ENCODE measurements around the gene RMND1. TPM values are rescaled to one million over a fixed set of nuclear protein-coding genes. Genes with fewer than 3 reads are reported as not detected.
"Not testable (repeated sequence)": the region's sequence is repeated elsewhere in the genome, so short reads cannot be mapped to it uniquely, and the experiment has no call there.

RMND1 gene
- total RNA-seq, 1 experiment from 2014 or later: 27.0 TPM

DNA sequence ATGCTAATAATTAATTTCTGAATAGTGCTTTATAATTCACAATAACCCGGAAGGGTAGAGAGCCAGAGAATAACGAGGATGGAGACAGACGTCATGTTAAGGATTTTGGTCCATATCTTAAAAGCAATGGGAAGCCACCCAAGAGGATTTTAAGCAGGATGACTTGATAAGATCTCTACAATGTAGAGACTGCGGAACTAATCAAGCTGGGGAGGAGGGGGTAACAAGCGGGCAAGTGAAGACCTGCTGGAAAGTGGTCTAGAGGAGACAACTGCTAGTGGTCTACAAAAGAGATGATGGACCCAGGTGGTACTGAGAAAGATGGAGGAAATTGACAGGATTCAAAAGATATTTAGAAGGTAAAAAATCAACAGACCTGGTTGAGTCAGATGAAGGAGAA, 67.8 kb downstream of the RMND1 start:
- H3K79me1 ChIP-seq (ENCODE audit: insufficient read depth, low read depth, low read length, poor library complexity, severe bottlenecking): peaks cover 5% of the 10 kb centered on the region
- TF ChIP-seq, protein P1, sequence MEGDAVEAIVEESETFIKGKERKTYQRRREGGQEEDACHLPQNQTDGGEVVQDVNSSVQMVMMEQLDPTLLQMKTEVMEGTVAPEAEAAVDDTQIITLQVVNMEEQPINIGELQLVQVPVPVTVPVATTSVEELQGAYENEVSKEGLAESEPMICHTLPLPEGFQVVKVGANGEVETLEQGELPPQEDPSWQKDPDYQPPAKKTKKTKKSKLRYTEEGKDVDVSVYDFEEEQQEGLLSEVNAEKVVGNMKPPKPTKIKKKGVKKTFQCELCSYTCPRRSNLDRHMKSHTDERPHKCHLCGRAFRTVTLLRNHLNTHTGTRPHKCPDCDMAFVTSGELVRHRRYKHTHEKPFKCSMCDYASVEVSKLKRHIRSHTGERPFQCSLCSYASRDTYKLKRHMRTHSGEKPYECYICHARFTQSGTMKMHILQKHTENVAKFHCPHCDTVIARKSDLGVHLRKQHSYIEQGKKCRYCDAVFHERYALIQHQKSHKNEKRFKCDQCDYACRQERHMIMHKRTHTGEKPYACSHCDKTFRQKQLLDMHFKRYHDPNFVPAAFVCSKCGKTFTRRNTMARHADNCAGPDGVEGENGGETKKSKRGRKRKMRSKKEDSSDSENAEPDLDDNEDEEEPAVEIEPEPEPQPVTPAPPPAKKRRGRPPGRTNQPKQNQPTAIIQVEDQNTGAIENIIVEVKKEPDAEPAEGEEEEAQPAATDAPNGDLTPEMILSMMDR (conservative IDR thresholded peaks at IDR 0.05): no peak
- H3K9me3 ChIP-seq (ENCODE audit: control insufficient read depth, low read depth, low read length): no peaks in the 10 kb centered on the region
- H2BK20ac ChIP-seq (ENCODE audit: low read depth, low read length, poor library complexity, severe bottlenecking): no peak overlapping the region
- H2BK5ac ChIP-seq (ENCODE audit: insufficient read length, low read length): no peak overlapping the region
- H4K5ac ChIP-seq (ENCODE audit: insufficient read length, low read depth, low read length): no peak overlapping the region
- H3T11ph ChIP-seq (ENCODE audit: low read length): no peak overlapping the region
- no peak overlapping the region for H2AK5ac ChIP-seq (ENCODE audit: insufficient read length, low read length)
- H2BK12ac ChIP-seq (ENCODE audit: insufficient read length, low read depth, low read length): no peak overlapping the region
- H3K4ac ChIP-seq (ENCODE audit: low read depth, low read length): no peak overlapping the region
- H3K27ac ChIP-seq (ENCODE audit: insufficient read length, low read depth, low read length): no peak overlapping the region
- no peak for DNase-seq
- H3K79me2 ChIP-seq (ENCODE audit: insufficient read depth, low read length): peaks cover 13% of the 10 kb centered on the region; the same call in 1 of the 2 replicates
- no peak overlapping the region for H3K14ac ChIP-seq (ENCODE audit: insufficient read depth, low read length)
- H2BK120ac ChIP-seq (ENCODE audit: low read depth, low read length, poor library complexity, severe bottlenecking): no peak overlapping the region
- no peak overlapping the region for H3K9ac ChIP-seq (ENCODE audit: extremely low read depth, insufficient read length, low read length)
- H3K4me1 ChIP-seq (ENCODE audit: insufficient read depth, low read length): peaks cover 2% of the 10 kb centered on the region; the same call in 1 of the 2 replicates
- H4K8ac ChIP-seq (replicated peaks; ENCODE audit: insufficient read length, low read depth, low read length): no peak overlapping the region
- no peaks in the 10 kb centered on the region for H3K27me3 ChIP-seq (ENCODE audit: insufficient read depth, low read length)
- no peak overlapping the region for H2BK15ac ChIP-seq (ENCODE audit: low read depth, low read length)
- H3K23ac ChIP-seq (ENCODE audit: insufficient read length, low read depth, low read length): no peak overlapping the region
- H3K4me2 ChIP-seq (ENCODE audit: insufficient read depth, insufficient read length, low read length): no peak overlapping the region
- Mint-ChIP-seq H3K9me3 (no peaks in the 10 kb centered on the region), H3K27ac (no peak overlapping the region), H3K4me1 (peaks cover 14 to 21% of the 10 kb centered on the region in 2 experiments), H3K36me3 (ENCODE audit: insufficient read depth in 1 of 3, low read depth in 3 of 3) (peaks cover 0 to 10% (median 2%) of the 10 kb centered on the region in 3 experiments; a peak in 3 of 7 replicates), H3K4me3 (no peak overlapping the region), H3K27me3 (ENCODE audit: low read depth) (no peaks in the 10 kb centered on the region)
- H4K91ac ChIP-seq (ENCODE audit: insufficient read length, low read depth, low read length): no peak overlapping the region
- WGBS (ENCODE audit: extremely low coverage, insufficient read length, low lambda C conversion rate): no CpG with 5 or more reads among the region's 5 CpGs
- no peaks in the 10 kb centered on the region for H4K20me1 ChIP-seq (ENCODE audit: control insufficient read depth, insufficient read depth, insufficient read length)
- no peak overlapping the region for H3K56ac ChIP-seq (ENCODE audit: insufficient read length, low read depth, low read length)
- peaks cover under 1% of the 10 kb centered on the region for H3K23me2 ChIP-seq (ENCODE audit: insufficient read length, low read depth, low read length, poor library complexity, severe bottlenecking)
- no peak overlapping the region for H2AFZ ChIP-seq (ENCODE audit: low read length)
- H3K18ac ChIP-seq (ENCODE audit: insufficient read length, low read depth, low read length): no peak overlapping the region

DNA sequence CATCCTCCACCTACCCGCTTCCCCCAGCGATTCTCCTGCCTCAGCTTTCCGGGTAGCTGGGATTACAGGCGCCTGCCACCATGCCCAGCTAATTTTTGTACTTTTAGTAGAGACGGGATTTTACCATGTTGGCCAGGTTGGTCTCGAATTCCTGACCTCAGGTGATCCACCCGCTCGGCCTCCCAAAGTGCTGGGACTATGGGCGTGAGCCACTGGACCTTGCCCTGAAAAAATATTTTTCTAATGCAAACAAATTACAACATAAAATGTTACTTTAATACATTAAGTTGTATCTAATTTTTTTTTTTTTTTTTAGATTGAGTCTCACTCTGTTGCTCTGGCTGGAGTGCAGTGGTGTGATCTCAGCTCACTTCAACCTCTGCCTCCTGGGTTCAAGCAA, 69.3 kb downstream of the RMND1 start:
- not testable (repeated sequence) for H3K23ac ChIP-seq (ENCODE audit: insufficient read length, low read depth, low read length); H3K18ac ChIP-seq (ENCODE audit: insufficient read length, low read depth, low read length); H2BK15ac ChIP-seq (ENCODE audit: low read depth, low read length); H3K9me3 ChIP-seq (ENCODE audit: control insufficient read depth, low read depth, low read length); H3K56ac ChIP-seq (ENCODE audit: insufficient read length, low read depth, low read length); H4K5ac ChIP-seq (ENCODE audit: insufficient read length, low read depth, low read length); H2BK20ac ChIP-seq (ENCODE audit: low read depth, low read length, poor library complexity, severe bottlenecking); H3K79me1 ChIP-seq (ENCODE audit: insufficient read depth, low read depth, low read length, poor library complexity, severe bottlenecking); H2BK120ac ChIP-seq (ENCODE audit: low read depth, low read length, poor library complexity, severe bottlenecking); H3K27ac ChIP-seq (ENCODE audit: insufficient read length, low read depth, low read length); H3K27ac Mint-ChIP-seq; H3T11ph ChIP-seq (ENCODE audit: low read length); H3K14ac ChIP-seq (ENCODE audit: insufficient read depth, low read length); H3K27me3 ChIP-seq (ENCODE audit: insufficient read depth, low read length); H4K8ac ChIP-seq (replicated peaks; ENCODE audit: insufficient read length, low read depth, low read length); H3K27me3 Mint-ChIP-seq (ENCODE audit: low read depth); H3K4me1 ChIP-seq (ENCODE audit: insufficient read depth, low read length); H4K20me1 ChIP-seq (ENCODE audit: control insufficient read depth, insufficient read depth, insufficient read length); H3K36me3 Mint-ChIP-seq (ENCODE audit: insufficient read depth in 1 of 3, low read depth in 3 of 3); H2BK12ac ChIP-seq (ENCODE audit: insufficient read length, low read depth, low read length); DNase-seq; H2AK5ac ChIP-seq (ENCODE audit: insufficient read length, low read length); H2BK5ac ChIP-seq (ENCODE audit: insufficient read length, low read length); H3K4ac ChIP-seq (ENCODE audit: low read depth, low read length); H2AFZ ChIP-seq (ENCODE audit: low read length); H3K9me3 Mint-ChIP-seq; H3K4me2 ChIP-seq (ENCODE audit: insufficient read depth, insufficient read length, low read length); H4K91ac ChIP-seq (ENCODE audit: insufficient read length, low read depth, low read length); H3K9ac ChIP-seq (ENCODE audit: extremely low read depth, insufficient read length, low read length); H3K4me3 Mint-ChIP-seq; H3K23me2 ChIP-seq (ENCODE audit: insufficient read length, low read depth, low read length, poor library complexity, severe bottlenecking)
- no CpG with 5 or more reads among the region's 9 CpGs for WGBS (ENCODE audit: extremely low coverage, insufficient read length, low lambda C conversion rate)
- peaks cover 12 to 18% of the 10 kb centered on the region in 2 experiments for H3K4me1 Mint-ChIP-seq
- peaks cover 12% of the 10 kb centered on the region; the same call in 1 of the 2 replicates for H3K79me2 ChIP-seq (ENCODE audit: insufficient read depth, low read length)

All from H9 (cell line).